Astrocyte of the cerebellum (primary cell): ENCODE measurements around the gene SHMT2.

Source experiments
- DNase-seq: peaks from one replicate; pipeline ENCODE4 v3.0.0-alpha.2; 2011; ENCODE audit warnings: low read depth
- H3K4me3 ChIP-seq: 2 replicates; pipeline ENCODE4 v1.5.1; 2011; ENCODE audit warnings: mild to moderate bottlenecking, low read depth, low read length, moderate library complexity
- in situ Hi-C: cut with HindIII; loops from 2 replicates; pipeline ENCODE4 v1.10.0; 2017; ENCODE audit warnings: low sequenced_read_pairs
- TF ChIP-seq, protein P1 (sequence below): IDR thresholded peaks from 2 replicates; pipeline ENCODE4 v1.5.1; 2012; ENCODE audit warnings: low read length, low read depth, moderate library complexity, mild to moderate bottlenecking; ENCODE audit errors: missing control alignments

SHMT2 gene

DNA sequence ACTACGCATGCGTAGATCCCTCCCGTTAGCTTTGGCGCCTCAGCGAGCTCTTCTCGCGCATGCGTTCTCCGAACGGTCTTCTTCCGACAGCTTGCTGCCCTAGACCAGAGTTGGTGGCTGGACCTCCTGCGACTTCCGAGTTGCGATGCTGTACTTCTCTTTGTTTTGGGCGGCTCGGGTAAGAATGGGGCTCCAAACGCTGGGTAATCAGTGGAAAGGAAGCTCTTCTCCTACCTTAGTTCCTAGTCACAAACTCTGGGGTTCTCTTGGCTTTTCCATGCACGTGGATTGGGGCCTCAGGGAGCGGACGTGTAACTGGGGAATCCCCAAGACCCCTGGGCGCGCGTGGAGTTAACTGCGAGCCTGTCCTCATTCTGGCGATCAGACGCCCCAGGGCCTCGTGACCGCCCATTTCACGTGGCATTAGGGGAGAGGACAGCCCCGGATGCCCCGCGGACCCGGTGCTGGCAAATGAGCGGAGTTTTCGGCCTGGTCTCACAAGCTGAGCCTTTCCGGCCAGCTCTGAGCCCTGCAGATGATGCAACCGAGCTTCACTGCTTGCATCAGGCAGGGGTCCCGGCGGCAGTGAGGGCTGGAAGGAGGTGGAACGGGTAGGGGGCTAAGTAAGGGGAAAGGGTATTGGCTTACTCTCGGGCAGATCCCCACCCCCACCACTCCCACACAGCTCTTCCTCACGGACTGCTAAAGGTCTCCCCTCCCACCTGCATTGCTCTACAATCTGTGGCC, at the start of gene SHMT2:
SHMT2 (plus strand) TSS at position 78 of the 747 bp plus-strand sequence; CDS start at position 146, 68 bp downstream.
- peak within 1 kb of the TSS; percentile 57 for H3K4me3 ChIP-seq
- DNase-seq: peak; percentile 88
- TF ChIP-seq, protein P1, sequence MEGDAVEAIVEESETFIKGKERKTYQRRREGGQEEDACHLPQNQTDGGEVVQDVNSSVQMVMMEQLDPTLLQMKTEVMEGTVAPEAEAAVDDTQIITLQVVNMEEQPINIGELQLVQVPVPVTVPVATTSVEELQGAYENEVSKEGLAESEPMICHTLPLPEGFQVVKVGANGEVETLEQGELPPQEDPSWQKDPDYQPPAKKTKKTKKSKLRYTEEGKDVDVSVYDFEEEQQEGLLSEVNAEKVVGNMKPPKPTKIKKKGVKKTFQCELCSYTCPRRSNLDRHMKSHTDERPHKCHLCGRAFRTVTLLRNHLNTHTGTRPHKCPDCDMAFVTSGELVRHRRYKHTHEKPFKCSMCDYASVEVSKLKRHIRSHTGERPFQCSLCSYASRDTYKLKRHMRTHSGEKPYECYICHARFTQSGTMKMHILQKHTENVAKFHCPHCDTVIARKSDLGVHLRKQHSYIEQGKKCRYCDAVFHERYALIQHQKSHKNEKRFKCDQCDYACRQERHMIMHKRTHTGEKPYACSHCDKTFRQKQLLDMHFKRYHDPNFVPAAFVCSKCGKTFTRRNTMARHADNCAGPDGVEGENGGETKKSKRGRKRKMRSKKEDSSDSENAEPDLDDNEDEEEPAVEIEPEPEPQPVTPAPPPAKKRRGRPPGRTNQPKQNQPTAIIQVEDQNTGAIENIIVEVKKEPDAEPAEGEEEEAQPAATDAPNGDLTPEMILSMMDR: no peak
- in situ Hi-C loops: loop anchor here (10.0 kb wide), 1 partner anchor 45 kb away; no protein-coding TSS in a partner anchor

DNA sequence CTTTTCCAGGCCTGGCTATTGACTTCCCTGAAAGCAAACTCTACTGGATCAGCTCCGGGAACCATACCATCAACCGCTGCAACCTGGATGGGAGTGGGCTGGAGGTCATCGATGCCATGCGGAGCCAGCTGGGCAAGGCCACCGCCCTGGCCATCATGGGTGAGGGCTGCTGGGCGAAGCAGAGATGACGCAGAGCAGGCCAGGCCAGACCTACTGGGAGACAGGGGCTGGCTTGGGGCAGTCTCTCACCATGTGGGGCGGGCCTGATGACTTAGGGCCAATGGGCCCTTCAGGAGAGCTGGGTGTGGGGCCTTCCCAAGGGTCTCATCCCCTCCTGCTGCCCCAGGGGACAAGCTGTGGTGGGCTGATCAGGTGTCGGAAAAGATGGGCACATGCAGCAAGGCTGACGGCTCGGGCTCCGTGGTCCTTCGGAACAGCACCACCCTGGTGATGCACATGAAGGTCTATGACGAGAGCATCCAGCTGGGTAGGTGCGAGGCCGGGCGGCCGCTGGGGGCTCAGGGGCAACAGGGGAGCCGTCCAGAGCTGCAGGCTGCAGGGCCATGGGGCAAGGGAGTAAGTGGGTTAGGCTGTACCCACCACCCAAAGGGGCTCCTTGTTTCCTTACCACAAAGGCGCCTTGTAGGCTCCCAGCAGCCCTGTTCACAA, 49.1 kb upstream of the SHMT2 start:
- no peak for DNase-seq
- TF ChIP-seq, protein P1: no peak
- in situ Hi-C loops: loop anchor here (10.0 kb wide), 1 partner anchor 54 kb away; a partner anchor contains a TSS

GRCh38 chr12:57181072-57181471, 48.4 kb upstream of the SHMT2 start:
- no peak overlapping the region for H3K4me3 ChIP-seq
- TF ChIP-seq, protein P1: no peak
- in situ Hi-C loops: loop anchor here (10.0 kb wide), 1 partner anchor 54 kb away; a partner anchor contains a TSS
- no peak for DNase-seq

More for the DNA sequence above, 49.1 kb upstream of the SHMT2 start:
- H3K4me3 ChIP-seq: no peak overlapping the region

DNA sequence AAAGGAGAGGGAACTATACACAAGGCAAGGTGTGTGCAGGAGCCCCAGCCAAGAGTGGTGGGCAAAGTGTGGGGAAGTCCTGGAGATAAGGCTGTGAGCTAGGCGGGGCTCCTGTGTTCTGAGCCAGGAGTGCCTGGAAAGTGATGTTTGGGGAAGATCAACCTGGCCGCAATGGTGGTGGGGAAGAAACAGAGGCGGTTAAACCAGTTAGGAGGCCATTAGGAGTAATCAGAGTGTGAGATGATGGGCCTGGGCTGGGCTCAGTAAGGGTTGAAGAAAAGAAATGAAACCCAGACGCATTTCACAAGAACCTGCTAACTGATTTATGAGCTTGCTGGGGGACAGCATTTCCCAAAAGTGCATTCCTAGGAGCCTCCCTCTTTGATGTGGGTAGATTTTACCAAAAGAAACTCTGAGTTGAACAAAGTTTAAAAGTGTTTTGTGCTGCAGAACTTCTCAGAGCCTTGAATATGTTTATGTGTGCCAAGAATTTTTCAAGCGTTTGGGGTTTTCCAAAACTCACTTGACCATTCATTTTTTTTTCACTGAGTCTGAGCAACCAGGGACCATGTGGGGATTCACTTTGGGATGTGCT, 47.9 kb upstream of the SHMT2 start:
- in situ Hi-C loops: loop anchor here (10.0 kb wide), 1 partner anchor 53 kb away; a partner anchor contains a TSS
- no peak for DNase-seq
- TF ChIP-seq, protein P1: no peak
- H3K4me3 ChIP-seq: no peak overlapping the region

DNA sequence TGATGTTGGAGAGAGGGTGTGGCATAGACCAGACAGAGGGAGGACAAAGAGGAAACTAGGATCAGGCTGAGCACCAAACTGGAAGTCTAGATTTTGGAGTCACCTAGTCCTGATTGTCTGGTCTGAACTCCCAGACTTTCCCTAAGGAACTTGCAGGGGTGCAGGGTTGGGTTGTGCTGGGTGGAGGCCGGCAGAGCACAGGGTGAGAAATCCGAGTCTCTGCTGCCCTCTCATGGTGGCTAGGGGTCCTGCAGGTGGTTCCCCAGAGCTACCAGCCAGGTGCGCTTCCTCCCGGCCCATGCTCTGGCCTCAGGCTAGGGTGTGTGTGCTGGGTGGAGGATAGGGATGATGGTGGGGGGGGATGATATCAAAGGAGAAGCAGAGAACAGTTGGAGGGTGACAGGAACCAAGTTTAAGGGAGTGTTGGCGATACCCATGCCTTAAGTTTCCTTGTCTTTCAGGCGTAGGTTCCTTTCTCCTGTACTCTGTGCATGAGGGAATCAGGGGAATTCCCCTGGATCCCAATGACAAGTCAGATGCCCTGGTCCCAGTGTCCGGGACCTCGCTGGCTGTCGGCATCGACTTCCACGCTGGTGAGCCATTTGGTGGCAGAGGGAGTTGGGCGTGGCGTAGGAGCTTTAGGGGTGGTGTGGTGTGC, 46.5 kb upstream of the SHMT2 start:
- H3K4me3 ChIP-seq: no peak overlapping the region
- peak; percentile 18 for DNase-seq
- TF ChIP-seq, protein P1: peak; percentile 90
- in situ Hi-C loops: loop anchor here (10.0 kb wide), 1 partner anchor 52 kb away; a partner anchor contains a TSS
